Glomerular visceral epithelial cell (primary cell): ENCODE results near the gene GDI2.
"Not testable (repeated sequence)": the region's sequence is repeated elsewhere in the genome, so short reads cannot be mapped to it uniquely, and the experiment has no call there.

Source experiments
- DNase-seq: peaks from one replicate; pipeline ENCODE4 v3.0.0-alpha.2; 2016; ENCODE audit errors: extremely low spot score

GDI2 gene

GRCh38 chr10:5813341-5814109 lies at the start of gene GDI2:
Gene GDI2 (minus strand): TSS chr10:5813434. CDS start chr10:5813258, 176 bp downstream.
- DNase-seq, result peak; percentile 97

GRCh38 chr10:5862360-5862961 lies 49.2 kb upstream of the GDI2 start:
- DNase-seq, result no peak

GRCh38 chr10:5860066-5860465 lies 46.8 kb upstream of the GDI2 start:
- no peak for DNase-seq

- DNase-seq, result no peak
Observed at GRCh38 chr10:5858811-5859210, 45.6 kb upstream of the GDI2 start.

GRCh38 chr10:5856701-5857004 lies 43.4 kb upstream of the GDI2 start:
- no peak for DNase-seq

GRCh38 chr10:5855979-5856700 lies 42.9 kb upstream of the GDI2 start:
- no peak for DNase-seq

GRCh38 chr10:5854131-5854475 lies 40.9 kb upstream of the GDI2 start:
- no peak for DNase-seq

GRCh38 chr10:5846667-5847066 lies 33.4 kb upstream of the GDI2 start:
- DNase-seq, result not testable (repeated sequence)

GRCh38 chr10:5844345-5845055 lies 31.3 kb upstream of the GDI2 start:
- DNase-seq, result no peak

- no peak for DNase-seq
Observed at GRCh38 chr10:5843686-5844344, 30.6 kb upstream of the GDI2 start.

- DNase-seq, result no peak
Observed at GRCh38 chr10:5841965-5842364, 28.7 kb upstream of the GDI2 start.

GRCh38 chr10:5840314-5841307 lies 27.4 kb upstream of the GDI2 start:
- peak; percentile 57 for DNase-seq

- not testable (repeated sequence) for DNase-seq
Observed at GRCh38 chr10:5836181-5836580, 22.9 kb upstream of the GDI2 start.

- DNase-seq, result no peak
Observed at GRCh38 chr10:5835446-5836095, 22.3 kb upstream of the GDI2 start.

GRCh38 chr10:5833814-5834213 lies 20.6 kb upstream of the GDI2 start:
- no peak for DNase-seq

- DNase-seq, result no peak
Observed at GRCh38 chr10:5832946-5833345, 19.7 kb upstream of the GDI2 start.

GRCh38 chr10:5831446-5831782 lies 18.2 kb upstream of the GDI2 start:
- no peak for DNase-seq

GRCh38 chr10:5830629-5831445 lies 17.6 kb upstream of the GDI2 start:
- DNase-seq, result no peak

- DNase-seq, result no peak
Observed at GRCh38 chr10:5829267-5829666, 16.0 kb upstream of the GDI2 start.
